ENCODE results near the gene FMO4.

GRCh38 chr1:171366085-171366484 lies 52.1 kb downstream of the FMO4 start:
- TF ChIP-seq CTCF (IDR thresholded peaks at IDR 0.05) (no peak), POLR2A (IDR thresholded peaks at IDR 0.05) (no peak), POLR2AphosphoS5 (IDR thresholded peaks at IDR 0.05; ENCODE audit: insufficient read depth in 1 of 2, low read depth in 1 of 2) (peak in 1 of 2 donors; percentile 17)
